NCI-H524 (cell line): Measurements from ENCODE around the gene PTCHD1.

Experiments used
- DNase-seq, 2 experiments: peaks; one replicate each; lab custom pipeline; 2025; lab: John Stamatoyannopoulos, UW

The PTCHD1 gene

GRCh38 chrX:23334848-23335599, at the start of gene PTCHD1:
TSS of gene PTCHD1 (plus strand) at chrX:23334849. CDS start at chrX:23334876, 27 bp downstream.
- peak in 1 of 2 experiments; percentile 42 for DNase-seq

- DNase-seq: peak in 1 of 2 experiments; percentile 37
These were observed 47.9 kb upstream of the PTCHD1 start for GRCh38 chrX:23286731-23287130.

DNA sequence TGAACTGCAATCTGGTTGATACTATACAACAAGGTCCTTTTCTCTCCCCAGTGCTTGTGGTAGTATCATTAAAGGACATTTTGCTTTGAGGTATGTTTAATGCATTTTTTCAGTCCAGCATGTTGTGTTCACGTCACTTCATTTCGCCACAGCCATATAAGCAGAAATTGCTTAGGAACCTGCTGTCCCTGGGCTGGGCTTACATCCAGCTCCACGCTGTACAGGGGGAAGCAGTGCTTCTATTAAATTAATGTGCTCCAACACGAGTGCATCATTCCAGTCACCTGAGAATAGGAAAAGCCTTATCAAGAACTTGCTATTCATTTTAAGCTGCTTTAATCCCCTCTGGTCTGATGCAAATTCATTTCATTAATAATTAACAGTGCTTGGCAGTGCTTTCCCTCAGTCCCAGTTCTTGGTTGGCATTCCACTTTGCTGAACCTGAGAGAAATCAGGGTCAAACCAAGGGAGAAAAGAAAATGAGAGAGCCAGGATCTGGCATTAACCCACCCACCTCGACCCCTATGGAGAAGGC, 47.4 kb upstream of the PTCHD1 start:
- peak in 1 of 2 experiments; percentile 65 for DNase-seq

DNA sequence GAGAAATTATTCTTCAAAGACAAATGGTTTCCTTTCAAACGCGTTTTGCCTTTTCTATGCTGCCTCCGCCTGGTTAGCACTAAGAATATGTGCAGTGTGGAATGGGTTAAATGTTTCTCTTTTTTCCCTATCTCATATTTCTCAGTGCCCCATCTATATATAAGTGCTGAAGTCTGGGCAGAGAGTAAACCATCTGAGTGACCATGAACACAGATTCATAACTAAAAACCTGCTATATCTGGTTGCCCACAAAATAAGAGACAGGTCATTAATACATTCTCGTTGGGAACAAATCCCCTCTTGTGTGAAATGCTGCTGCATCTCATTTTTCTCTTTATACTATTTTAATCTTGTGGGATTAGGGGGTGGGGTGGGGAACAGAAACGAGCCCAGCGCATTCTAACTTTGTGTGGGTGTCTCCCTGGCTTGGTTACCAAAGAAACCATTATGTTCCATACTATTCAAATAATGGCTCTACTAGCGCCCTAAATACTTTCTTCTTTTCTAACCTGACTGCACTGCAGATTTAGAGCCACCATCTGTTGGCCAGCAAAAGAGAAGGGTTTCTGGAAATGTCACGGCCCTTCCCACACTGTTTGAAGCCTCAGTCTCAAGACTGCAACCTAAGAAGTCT, 42.2 kb upstream of the PTCHD1 start:
- DNase-seq: peak; percentile 59 to 68

DNA sequence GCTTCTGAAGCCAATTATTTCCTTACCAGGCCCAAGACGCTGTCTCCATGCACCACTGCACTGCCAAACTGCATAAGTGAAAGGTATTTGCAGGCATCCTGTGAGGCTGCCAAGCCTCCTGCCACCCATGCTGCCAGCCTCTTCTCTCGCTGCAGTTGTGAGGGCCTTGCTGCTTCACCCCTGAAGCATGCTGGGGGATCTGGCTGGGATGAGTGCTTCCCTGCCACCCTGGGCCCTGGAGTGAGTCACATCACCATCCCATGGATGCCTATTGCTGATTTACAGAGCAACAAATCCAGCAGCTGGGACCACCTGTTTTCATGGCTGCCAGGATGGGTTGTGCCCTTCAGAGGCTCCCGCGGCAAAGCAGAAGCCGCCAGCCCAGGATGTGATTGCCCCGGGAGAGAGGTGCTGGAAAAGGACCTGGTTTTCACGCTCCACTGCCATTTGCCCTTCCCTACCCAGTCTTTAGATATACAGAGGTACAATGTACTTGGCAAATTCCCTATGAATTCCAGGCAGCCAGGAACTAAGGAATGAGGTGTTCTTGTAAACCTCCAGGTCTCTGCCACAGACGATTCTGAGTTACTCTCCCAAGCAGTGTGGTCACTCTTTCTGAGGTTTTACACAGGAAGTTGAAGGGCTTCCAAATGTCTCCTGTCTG, 41.5 kb upstream of the PTCHD1 start:
- DNase-seq: peak in 1 of 2 experiments; percentile 82

- no peak for DNase-seq
These were observed 29.8 kb upstream of the PTCHD1 start for GRCh38 chrX:23304881-23305280.

DNA sequence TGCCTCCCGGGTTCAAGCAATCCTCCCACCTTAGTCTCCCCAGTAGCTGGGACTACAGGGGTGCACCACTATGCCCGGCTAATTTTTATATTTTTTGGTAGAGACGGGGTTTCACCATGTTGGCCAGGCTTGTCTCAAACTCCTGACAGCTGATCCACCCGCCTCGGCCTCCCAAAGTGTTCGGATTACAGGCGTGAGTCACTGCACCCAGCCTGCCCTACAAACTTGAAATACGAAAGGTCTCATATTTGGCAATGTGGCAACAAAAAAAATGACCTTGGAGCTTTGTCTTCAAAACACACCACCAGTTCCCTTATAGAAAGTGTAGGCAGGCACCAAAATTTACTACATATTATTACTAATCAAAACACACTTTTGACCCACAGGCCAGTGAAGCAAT, 22.9 kb upstream of the PTCHD1 start:
- DNase-seq: no peak

- no peak for DNase-seq
These were observed 22.5 kb upstream of the PTCHD1 start for GRCh38 chrX:23312136-23312535.

DNA sequence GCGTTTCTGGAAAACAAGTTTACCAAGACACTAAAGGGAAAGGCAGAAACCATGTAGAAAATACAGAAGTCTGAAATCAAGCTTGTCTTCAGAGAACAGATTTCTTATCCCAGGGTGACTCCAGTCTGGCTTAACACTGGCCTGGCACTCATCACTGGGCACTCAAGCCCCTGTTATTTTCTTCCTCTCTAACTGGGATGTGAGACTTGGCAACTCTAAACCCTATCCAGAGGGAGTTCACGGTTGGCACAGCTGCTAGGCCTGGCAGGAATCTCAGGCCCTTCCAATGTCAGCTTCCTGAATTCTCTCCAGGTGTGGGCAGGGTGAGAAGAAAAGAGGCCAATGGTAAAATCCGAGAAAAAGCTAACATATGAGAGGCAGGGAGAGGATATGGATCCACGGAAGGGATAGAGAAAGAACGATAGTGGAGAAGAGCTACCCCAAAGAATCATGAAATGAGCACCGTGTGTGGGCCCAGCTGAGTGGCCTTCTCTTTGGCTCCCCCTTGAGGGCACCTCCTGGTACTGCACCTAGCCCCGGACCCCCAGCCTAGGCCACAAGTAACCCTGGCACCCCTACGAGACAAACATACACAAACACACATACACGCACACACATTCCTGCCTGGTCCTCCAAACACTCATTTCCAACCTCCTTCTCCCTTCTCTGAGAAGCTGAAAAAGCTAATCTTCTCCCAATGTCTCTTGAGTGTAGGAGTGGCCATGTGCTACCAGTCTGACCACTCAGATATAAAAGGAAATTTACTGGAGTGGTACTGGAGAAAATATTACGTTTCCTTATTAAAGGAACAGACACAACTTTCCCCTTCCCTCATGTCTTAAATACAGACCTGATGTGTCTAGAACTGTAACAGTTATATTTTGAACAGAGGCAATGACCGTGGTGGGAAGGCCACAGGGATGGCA, 16.6 kb upstream of the PTCHD1 start:
- peak in 1 of 2 experiments; percentile 31 for DNase-seq

- DNase-seq: no peak
These were observed 7.5 kb upstream of the PTCHD1 start for GRCh38 chrX:23327104-23327503.

DNA sequence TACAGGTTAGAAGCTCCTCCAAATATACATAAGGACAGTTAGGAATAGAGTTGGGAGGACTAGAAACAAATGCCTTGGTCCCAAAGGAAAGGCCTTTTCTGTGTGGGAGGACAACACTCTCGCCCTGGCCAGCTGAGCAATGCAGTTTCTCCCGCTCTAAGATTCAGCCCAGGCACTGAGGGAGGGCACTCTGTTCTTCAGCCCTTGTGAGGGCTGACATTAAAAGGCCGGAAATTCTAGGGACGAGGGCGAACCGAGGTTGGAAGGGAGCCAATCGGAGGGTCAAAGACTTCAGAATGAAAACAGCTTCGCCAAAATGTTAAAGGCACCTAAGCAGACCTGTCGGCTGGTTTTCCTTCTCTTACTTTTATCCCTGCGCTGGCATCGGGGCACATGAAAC, 2.9 kb upstream of the PTCHD1 start:
- no peak for DNase-seq

DNA sequence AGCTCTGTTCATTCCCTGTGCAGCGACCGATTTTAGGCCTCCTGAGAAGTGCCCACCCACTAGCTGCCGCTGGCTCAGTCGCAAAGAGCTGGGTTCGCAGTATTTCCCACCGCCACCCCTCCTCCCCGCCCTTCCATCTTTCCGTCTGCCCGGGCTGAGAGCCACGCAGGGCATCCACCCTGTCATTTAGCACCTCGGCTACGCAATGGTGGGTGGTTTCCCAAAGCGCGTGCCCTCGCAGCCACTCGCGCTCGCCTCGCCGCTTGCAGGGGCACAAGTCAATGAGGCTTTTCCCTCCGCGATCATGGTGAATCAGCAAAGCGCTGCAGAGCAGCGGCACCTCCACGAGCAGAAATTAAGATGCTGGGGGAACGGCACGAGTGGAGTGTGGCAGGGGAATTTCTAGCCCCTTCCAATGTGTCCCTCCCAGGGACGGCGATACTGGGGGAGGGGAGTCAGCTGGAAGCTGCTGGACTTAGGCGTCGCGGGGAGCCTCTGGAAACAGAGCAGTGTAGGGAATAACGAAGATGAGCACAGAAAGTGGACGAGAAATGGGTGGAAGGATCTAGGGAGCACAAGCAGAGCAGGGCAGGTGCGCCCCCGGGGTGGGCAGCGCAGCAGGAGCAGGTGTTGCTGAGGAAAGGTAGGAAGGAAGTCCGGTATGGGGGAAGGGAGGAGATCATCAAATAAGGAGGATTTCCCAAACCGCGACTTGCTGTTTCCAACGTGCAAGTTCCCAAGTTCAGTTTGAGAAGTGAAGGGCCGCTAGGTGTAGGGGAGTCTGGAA, 2.4 kb upstream of the PTCHD1 start:
- DNase-seq: peak in 1 of 2 experiments; percentile 12

GRCh38 chrX:23332888-23333821, 1.5 kb upstream of the PTCHD1 start:
- peak in 1 of 2 experiments; percentile 32 for DNase-seq

DNA sequence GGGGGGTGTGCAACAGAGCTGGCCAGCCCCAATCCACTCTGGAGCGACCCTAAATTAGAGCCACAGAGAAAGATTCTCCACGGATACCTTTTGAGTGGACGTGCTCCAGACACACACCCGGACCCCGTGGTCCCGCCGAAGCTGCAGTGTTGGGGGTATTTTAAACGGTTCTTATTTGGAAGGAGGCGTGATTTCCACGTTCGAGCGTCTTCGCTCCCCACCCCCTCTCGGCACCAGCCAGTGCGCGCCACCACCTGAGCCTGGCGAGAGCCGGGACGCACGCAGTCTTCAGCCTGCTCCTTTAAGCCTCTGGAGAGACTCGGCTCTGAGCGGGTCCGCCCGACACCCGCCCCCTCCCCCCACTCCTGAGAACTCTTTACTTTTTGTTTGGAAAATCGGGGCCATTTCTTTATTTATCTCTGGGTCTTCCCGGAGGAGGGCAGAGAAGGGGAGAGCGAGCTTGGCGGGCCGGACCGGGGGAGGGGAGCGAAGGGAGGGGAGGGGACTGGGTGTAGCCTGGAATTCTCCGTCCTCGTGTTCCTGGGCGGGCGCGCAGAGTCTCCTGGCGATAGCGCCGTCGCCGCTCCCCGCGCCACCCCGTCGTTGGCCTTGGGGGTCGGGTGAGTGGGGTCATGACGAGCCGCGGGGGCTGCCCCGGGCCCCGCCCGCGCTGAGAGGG, 668 bp upstream of the PTCHD1 start:
- peak; percentile 24 to 57 for DNase-seq

- DNase-seq: no peak
These were observed 165 bp upstream of the PTCHD1 start for GRCh38 chrX:23334521-23334847.

DNA sequence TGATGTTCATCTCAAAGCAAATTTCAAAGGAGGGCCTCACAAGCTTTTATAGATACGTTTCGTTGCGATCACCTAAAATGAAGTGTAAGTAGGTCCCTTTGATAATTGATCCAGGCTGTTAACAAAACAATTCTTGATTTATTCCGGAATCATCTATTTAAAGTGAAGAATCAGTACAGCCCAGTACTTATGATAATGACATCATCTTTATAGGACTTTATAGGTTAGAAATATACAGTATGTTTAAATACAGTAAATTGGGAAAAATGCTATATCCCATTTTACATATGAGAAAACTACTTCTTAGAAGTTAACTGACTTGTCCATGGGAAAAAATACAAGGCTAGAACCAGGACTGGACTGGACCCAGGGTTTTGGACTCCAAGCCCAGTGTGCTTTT, 3.7 kb downstream of the PTCHD1 start:
- no peak for DNase-seq

DNA sequence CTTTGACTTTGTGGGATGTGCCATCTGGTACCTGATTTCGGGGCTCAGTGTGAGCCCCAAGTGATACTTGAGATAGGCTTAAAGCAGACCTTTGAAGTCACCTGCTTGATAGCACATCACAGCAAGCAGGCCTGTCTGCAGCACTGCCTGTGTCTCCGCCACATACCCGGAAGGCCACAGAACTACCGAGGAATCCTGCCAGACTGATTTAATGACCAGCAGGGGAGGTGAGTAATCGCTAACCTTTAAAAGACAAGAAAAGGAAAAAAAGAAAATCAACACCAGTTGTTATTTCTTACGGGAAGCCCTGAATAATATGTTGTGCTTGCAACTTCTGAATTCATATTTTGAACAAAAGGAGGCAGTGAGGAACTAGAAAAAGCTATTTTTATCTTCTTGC, 6.8 kb downstream of the PTCHD1 start:
- no peak for DNase-seq

GRCh38 chrX:23344238-23344903, 9.7 kb downstream of the PTCHD1 start:
- no peak for DNase-seq

DNA sequence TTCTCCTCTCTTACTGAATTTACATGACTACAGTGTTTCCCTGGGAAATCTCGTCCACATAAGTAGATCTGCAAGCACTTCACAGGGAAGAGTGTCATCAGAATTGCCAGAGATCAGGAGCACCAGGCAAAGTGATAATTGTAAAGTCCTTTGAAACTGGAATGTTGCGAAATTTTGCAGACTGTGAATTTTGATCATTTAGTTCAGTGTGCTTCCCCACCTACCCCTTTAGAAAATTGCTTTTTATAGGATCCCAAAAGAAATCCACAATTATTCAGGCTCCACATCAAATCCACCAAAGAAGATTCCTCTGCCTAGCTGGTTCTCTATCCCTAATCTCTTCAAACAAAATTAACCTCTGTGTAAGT, 10.2 kb downstream of the PTCHD1 start:
- no peak for DNase-seq
